OCI-M2 (cell line): ENCODE measurements around the gene PGLYRP3.
"Not testable (repeated sequence)": the region's sequence is repeated elsewhere in the genome, so short reads cannot be mapped to it uniquely, and the experiment has no call there.

Source experiments
- DNase-seq: peaks from one replicate; lab custom pipeline; 2025; ENCODE audit not compliant: unreplicated experiment; lab: John Stamatoyannopoulos, UW

PGLYRP3 gene

DNA sequence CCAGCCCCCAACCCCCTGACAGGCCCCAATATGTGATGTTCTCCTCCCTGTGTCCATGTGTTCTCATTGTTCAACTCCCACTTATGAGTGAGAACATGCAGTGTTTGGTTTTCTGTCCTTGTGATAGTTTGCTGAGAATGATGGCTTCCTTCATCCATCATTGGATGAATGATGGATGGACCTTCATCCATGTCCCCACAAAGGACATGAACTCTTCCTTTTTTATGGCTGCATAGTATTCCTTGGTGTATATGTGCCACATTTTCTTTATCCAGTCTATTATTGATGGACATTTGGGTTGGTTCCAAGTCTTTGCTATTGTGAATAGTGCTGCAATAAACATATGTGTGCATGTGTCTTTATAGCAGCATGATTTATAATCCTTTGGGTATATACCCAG lies 1.6 kb upstream of the PGLYRP3 start:
- DNase-seq, result not testable (repeated sequence)

DNA sequence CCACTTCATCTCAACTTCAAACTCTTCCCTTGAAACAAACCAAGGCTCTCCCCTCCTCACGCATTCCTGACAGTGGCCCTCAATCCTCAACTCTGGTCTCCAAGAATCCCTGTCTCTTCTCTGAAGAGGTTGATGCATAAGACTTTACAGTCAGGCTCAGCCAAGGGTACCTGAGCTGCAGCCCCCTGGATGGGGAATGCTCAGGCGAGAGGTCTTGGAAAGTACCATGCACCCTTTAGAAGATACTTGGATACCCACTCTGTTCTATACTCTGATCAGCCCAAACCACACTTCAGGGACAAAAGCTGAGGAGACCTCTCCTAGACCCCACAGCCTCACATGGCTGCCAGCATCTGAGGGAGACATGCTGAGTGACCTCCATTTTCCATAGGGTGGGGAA lies 536 bp upstream of the PGLYRP3 start:
- no peak for DNase-seq

- DNase-seq, result no peak
These were observed 2.2 kb downstream of the PGLYRP3 start for GRCh38 chr1:153310526-153310925.

GRCh38 chr1:153309441-153309840 lies 3.3 kb downstream of the PGLYRP3 start:
- no peak for DNase-seq

- DNase-seq, result no peak
These were observed 4.2 kb downstream of the PGLYRP3 start for GRCh38 chr1:153308540-153308939.

GRCh38 chr1:153307221-153307600 lies 5.5 kb downstream of the PGLYRP3 start:
- DNase-seq, result no peak

GRCh38 chr1:153306303-153307220 lies 6.2 kb downstream of the PGLYRP3 start:
- no peak for DNase-seq

DNA sequence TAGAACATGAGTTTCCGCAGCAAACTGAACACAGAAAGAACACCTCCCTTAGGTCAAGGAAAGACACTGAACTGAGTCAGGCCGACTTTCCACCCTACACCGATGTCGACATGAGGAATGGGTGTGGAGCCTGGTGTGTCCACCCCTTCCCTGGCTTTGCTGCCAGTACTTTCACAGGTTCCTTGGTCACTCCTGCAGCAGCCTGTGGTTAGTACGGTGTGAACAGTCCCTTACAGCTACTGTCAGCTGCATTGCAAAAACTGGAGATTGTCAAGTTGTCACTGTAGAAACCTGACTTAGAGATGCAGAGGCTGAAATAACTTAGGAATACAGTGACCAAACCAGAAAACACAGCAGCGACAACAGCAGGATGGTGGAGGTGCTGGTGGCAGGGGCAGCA lies 7.1 kb downstream of the PGLYRP3 start:
- no peak for DNase-seq

DNA sequence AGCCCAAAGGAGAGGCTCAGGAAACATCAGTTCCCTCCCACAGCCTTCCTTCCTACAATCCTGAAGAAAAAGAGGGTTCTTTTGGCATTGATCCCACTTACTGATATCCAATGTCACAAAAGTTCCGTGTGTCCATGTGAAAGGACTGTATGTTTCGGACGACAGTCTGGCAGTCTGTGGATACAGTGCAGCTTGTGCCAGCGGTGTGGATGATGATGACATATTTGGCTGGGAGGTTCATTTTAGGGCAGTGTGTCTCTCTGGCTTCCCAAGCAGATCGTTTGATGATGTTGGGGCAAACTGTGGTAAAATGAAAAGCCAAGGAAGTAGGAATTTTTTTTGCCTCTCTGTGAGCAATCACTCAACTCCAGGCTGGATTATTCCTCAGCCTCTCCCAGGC lies 10.4 kb downstream of the PGLYRP3 start:
- no peak for DNase-seq

DNA sequence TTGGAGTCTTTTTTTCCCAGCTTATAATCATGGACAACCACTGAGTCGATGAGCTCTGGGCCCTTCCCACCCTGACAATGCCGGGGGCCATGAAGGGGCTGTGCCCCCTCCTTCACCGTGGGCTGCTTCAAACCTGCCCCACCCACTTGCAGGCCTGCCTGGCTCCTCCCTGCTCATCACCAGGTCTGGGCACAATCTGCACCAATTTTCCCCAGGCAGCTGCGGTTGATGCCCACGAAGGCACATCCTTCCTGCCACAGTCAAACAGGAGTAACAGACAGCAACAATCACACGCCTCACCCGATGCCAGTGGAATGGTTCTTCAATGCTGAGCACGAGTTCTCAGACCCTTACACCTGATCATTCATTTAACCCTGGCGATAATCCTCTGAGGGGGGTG lies 18.9 kb downstream of the PGLYRP3 start:
- DNase-seq, result no peak

DNA sequence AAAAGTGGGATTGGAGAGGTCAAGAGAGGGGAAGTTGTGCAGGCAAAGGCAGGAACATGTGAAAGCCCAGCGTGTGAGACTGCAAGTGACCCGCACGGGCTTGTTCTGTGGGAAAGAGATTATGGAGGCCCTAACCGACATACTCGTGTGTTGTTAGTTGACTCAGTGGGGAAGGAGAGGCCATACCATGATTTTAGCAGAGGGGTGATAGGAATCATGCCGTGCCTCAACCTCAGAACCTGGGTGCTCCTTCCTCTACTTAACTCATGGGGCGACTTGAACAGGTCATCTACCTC lies 19.3 kb downstream of the PGLYRP3 start:
- no peak for DNase-seq

DNA sequence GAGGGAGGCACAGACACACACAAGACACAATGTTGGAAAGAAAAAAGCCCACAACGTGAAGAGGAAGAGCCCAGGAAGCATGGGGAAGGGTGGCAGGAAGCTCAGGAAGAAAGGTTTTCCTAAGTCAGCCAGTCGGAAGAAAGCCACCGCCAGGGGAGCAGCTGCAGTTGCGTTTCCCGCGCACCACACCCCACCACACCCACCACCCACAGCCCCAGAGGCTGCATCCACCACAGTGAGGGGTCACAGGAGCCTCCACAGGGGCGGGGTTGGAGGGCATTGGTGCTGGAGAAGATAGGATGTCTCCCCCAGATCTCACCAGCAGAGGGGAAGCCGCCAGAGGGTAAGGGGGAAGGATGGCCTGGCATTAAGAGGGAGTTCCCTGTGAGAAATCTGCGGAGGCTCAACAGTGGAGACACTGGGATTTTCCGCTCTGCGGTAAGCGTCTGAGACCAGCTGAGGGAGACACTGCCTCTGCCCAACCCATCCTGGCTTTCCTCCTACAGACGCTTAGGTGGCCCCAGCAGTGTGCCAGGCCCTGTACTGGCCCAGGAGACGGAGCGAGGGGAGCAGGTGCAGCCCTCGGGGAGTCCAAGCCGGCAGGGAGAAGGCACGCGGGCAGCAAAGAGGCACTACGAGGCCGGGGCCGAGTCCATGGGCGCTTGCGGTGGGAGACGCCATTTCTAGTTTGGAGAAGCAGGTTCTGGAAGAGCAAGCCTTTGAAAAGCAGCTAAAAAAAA lies 19.8 kb downstream of the PGLYRP3 start:
- DNase-seq, result no peak

GRCh38 chr1:153292185-153292584 lies 20.6 kb downstream of the PGLYRP3 start:
- DNase-seq, result no peak

- no peak for DNase-seq
These were observed 21.2 kb downstream of the PGLYRP3 start for GRCh38 chr1:153291514-153291913.

DNA sequence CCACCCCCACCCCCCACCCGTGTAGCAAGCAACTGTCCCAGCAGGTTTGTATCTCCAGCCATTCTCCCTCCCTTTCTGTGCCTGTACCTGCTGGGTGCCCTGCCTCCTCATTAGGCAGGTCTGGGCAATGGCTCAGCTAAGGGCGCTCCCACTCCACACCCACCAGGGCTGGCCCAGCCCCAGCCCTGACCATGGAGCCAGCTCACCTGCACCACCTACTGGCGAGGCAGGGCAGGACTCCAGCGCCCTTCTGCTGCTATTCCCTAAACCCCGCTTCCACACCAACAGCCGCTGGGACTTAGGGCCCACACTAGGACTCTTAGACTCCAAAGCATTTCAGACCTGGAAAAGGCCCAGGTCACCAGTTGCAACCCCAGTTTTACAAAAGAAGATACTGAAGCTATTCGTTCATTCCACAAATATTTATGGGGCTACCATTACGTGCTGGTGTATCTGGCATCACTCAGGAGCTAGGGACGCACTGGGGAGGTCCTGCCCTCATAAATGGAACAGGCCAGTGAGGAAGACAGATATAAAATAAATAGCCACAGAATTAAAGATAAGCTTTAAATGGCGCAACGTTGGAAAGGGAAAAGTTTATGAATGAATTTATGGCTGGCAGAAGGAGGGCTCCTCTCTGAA lies 24.0 kb downstream of the PGLYRP3 start:
- DNase-seq, result no peak

DNA sequence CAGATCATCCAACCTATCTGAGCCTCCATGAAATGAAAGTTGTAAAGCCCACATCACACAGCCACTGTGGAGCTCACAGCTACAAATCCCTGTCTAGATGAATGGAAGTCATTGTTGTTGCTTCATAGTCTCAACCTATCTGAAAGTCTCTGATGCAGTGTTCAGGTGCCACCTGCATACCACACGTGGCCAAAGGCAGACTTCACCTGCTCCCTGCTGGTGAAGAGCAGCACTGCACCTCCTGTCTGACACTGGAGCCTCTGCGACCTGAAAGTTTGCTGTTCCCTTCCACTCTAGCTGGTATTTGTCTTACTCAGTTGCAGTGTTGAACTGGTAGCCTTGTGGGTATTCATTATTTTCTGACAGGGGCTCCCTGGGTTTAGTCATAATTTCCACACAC lies 34.9 kb downstream of the PGLYRP3 start:
- DNase-seq, result no peak

DNA sequence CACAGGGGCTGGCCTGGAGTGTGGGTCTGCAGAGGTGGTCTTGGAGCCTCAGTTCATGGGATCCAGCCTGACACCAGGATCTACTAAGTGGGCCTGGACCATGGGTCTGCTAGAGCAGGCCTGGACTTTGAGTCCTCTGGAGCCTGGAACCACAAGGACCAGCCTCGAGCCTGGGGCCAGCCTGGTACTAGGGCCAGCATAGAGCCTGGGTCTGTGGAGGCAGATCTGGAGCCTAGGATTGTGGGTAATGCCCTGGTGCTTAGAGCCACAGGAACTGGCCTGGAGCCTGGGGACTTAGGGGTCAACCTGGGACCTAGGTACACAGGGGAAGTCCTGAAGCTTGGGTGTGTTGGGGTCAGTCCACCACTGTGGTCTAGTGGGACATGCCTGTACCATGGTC lies 40.6 kb downstream of the PGLYRP3 start:
- no peak for DNase-seq

GRCh38 chr1:153271711-153272110 lies 41.0 kb downstream of the PGLYRP3 start:
- DNase-seq, result no peak

- no peak for DNase-seq
These were observed 47.3 kb downstream of the PGLYRP3 start for GRCh38 chr1:153265457-153265856.

GRCh38 chr1:153262462-153263157 lies 50.1 kb downstream of the PGLYRP3 start:
- no peak for DNase-seq

- no peak for DNase-seq
These were observed 50.7 kb downstream of the PGLYRP3 start for GRCh38 chr1:153262070-153262366.
